GM12878 (cell line): Measurements from ENCODE around the gene UBL4A. TPM values are rescaled to one million over a fixed set of nuclear protein-coding genes. Genes with fewer than 3 reads are reported as not detected.

ENCODE experiments used
- CHD1 ChIP-seq: IDR thresholded peaks from 2 replicates; pipeline ENCODE4 v1.6.1; 2012; ENCODE audit warnings: low read depth, low read length, improper control_type of control experiment
- CREM ChIP-seq: IDR thresholded peaks from 2 replicates; pipeline ENCODE4 v1.6.1; 2014; ENCODE audit warnings: antibody characterized with exemption, low read depth
- HDAC2 ChIP-seq: fragments of 200-600 bp; sonication (generic); IDR thresholded peaks from 2 replicates; pipeline ENCODE4 v1.6.1; 2017
- IKZF2 ChIP-seq, 2 experiments: fragments of 450-650 bp; IDR thresholded peaks; 2 replicates each; pipeline ENCODE4 v1.6.1; 2017; ENCODE audit warnings: mild to moderate bottlenecking in 2 of 2, moderate library complexity in 2 of 2
- KAT2A ChIP-seq: conservative IDR thresholded peaks from 2 replicates; pipeline ENCODE4 v1.6.1; 2011; ENCODE audit warnings: low read depth, low read length; ENCODE audit not compliant: control insufficient read depth
- NFIC ChIP-seq: IDR thresholded peaks from 2 replicates; pipeline ENCODE4 v1.6.1; 2012; ENCODE audit warnings: low read depth, mild to moderate bottlenecking, inconsistent platforms, low read length, moderate library complexity
- NFYA ChIP-seq: IDR thresholded peaks from 2 replicates; pipeline ENCODE4 v1.6.1; 2011; ENCODE audit warnings: low read depth, mild to moderate bottlenecking, low read length, improper control_type of control experiment, borderline replicate concordance
- PAX8 ChIP-seq: fragments of 450-650 bp; IDR thresholded peaks from 2 replicates; pipeline ENCODE4 v1.6.1; 2017; ENCODE audit warnings: mild to moderate bottlenecking, moderate library complexity
- RAD21 ChIP-seq: IDR thresholded peaks from 2 replicates; pipeline ENCODE4 v1.6.1; 2011; ENCODE audit warnings: mild to moderate bottlenecking, low read depth, low read length, moderate library complexity; ENCODE audit not compliant: insufficient read depth
- RB1 ChIP-seq: fragments of 450-650 bp; formaldehyde crosslinking; IDR thresholded peaks from 2 replicates; pipeline ENCODE4 v1.6.1; 2017; ENCODE audit warnings: mild to moderate bottlenecking, borderline replicate concordance
- RBBP5 ChIP-seq: fragments of 200-600 bp; sonication (generic); conservative IDR thresholded peaks from 2 replicates; pipeline ENCODE4 v1.6.1; 2016
- SMC3 ChIP-seq: IDR thresholded peaks from 2 replicates; pipeline ENCODE4 v1.6.1; 2011; ENCODE audit warnings: low read length, improper control_type of control experiment, borderline replicate concordance
- ZBTB4 ChIP-seq: fragments of 450-650 bp; formaldehyde crosslinking; IDR thresholded peaks from 2 replicates; pipeline ENCODE4 v1.4.0; 2022; ENCODE audit warnings: mild to moderate bottlenecking, moderate library complexity
- ZNF24 ChIP-seq: fragments of 450-650 bp; IDR thresholded peaks from 2 replicates; pipeline ENCODE4 v1.6.1; 2017; ENCODE audit warnings: antibody characterized with exemption, mild to moderate bottlenecking
- ZNF274 ChIP-seq: IDR thresholded peaks from one replicate; pipeline ENCODE4 v1.8.0; 2011; ENCODE audit not compliant: insufficient read length, insufficient read depth
- polyA plus RNA-seq, 11 experiments: library from polyadenylated mRNA; depleted of rRNA in 4 of 11; unstranded in 6 of 11; stranded (reverse) in 5 of 11; fragments of >200 nt; fragmentation: Nextera tagmentation in 4 of 11; fragmentation: Illumina TruSeq in 1 of 11; extraction: Ambion mirVana in 4 of 11; extraction: Trizol in 1 of 11; gene quantifications; 1 replicate in 1 of 11; 2 replicates in 10 of 11; pipeline versions ENCODE4 v1.2.1 to v1.2.3, GENCODE V29; 2011 to 2016; ENCODE audit warnings: inconsistent platforms in 2 of 11, missing spikeins in 2 of 11, low read depth in 1 of 11
- total RNA-seq, 4 experiments: library from RNA; depleted of rRNA in 3 of 4; stranded (reverse); fragments of >200 nt in 3 of 4; fragmentation: Illumina TruSeq in 1 of 4; extraction: Trizol in 1 of 4; gene quantifications; 2 replicates each; pipeline versions ENCODE4 v1.2.1 to v1.2.3, GENCODE V29; 2013 to 2021
- TF ChIP-seq, protein P1 (sequence below): IDR thresholded peaks from 2 replicates; pipeline ENCODE4 v1.6.1; 2012; ENCODE audit warnings: mild to moderate bottlenecking, low read depth, low read length
- TF ChIP-seq, protein P2 (sequence below): fragments of 450-650 bp; formaldehyde crosslinking; IDR thresholded peaks from 2 replicates; pipeline ENCODE4 v1.5.0; 2022; ENCODE audit warnings: mild to moderate bottlenecking, missing genetic modification characterization

The UBL4A gene
- total and polyA plus RNA-seq, 10 of the 15 experiments (the other 5 are each of a cell fraction or from before 2014, with no cell fraction given) = 4.2 to 49.9 (median 34.0) TPM

- TF ChIP-seq ZBTB4 (no peak), RB1 (peak; percentile 54; the same call in 1 of the 2 replicates), RAD21 (no peak), HDAC2 (no peak), ZNF24 (no peak), ZNF274 (no peak), SMC3 (no peak), CHD1 (no peak), RBBP5 (no peak), NFYA (no peak), KAT2A (no peak), IKZF2 (IDR thresholded peaks at IDR 0.05) (no peak), NFIC (no peak), CREM (no peak), PAX8 (no peak)
- TF ChIP-seq, protein P1, sequence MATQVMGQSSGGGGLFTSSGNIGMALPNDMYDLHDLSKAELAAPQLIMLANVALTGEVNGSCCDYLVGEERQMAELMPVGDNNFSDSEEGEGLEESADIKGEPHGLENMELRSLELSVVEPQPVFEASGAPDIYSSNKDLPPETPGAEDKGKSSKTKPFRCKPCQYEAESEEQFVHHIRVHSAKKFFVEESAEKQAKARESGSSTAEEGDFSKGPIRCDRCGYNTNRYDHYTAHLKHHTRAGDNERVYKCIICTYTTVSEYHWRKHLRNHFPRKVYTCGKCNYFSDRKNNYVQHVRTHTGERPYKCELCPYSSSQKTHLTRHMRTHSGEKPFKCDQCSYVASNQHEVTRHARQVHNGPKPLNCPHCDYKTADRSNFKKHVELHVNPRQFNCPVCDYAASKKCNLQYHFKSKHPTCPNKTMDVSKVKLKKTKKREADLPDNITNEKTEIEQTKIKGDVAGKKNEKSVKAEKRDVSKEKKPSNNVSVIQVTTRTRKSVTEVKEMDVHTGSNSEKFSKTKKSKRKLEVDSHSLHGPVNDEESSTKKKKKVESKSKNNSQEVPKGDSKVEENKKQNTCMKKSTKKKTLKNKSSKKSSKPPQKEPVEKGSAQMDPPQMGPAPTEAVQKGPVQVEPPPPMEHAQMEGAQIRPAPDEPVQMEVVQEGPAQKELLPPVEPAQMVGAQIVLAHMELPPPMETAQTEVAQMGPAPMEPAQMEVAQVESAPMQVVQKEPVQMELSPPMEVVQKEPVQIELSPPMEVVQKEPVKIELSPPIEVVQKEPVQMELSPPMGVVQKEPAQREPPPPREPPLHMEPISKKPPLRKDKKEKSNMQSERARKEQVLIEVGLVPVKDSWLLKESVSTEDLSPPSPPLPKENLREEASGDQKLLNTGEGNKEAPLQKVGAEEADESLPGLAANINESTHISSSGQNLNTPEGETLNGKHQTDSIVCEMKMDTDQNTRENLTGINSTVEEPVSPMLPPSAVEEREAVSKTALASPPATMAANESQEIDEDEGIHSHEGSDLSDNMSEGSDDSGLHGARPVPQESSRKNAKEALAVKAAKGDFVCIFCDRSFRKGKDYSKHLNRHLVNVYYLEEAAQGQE = no peak
- TF ChIP-seq, protein P2, sequence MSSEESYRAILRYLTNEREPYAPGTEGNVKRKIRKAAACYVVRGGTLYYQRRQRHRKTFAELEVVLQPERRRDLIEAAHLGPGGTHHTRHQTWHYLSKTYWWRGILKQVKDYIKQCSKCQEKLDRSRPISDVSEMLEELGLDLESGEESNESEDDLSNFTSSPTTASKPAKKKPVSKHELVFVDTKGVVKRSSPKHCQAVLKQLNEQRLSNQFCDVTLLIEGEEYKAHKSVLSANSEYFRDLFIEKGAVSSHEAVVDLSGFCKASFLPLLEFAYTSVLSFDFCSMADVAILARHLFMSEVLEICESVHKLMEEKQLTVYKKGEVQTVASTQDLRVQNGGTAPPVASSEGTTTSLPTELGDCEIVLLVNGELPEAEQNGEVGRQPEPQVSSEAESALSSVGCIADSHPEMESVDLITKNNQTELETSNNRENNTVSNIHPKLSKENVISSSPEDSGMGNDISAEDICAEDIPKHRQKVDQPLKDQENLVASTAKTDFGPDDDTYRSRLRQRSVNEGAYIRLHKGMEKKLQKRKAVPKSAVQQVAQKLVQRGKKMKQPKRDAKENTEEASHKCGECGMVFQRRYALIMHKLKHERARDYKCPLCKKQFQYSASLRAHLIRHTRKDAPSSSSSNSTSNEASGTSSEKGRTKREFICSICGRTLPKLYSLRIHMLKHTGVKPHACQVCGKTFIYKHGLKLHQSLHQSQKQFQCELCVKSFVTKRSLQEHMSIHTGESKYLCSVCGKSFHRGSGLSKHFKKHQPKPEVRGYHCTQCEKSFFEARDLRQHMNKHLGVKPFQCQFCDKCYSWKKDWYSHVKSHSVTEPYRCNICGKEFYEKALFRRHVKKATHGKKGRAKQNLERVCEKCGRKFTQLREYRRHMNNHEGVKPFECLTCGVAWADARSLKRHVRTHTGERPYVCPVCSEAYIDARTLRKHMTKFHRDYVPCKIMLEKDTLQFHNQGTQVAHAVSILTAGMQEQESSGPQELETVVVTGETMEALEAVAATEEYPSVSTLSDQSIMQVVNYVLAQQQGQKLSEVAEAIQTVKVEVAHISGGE (CRISPR knock-in tag) = no peak
These were observed 49.2 kb downstream of the UBL4A start, which contains the start of gene GDI1 (continued) for GRCh38 chrX:154436983-154437752.
